Progenitor cell of endocrine pancreas (in vitro differentiated cells): ENCODE results near the gene KDM5C. TPM values are rescaled to one million over a fixed set of nuclear protein-coding genes. Genes with fewer than 3 reads are reported as not detected.

Experiments
- DNase-seq: peaks from one replicate; pipeline ENCODE4 v3.0.0; 2021; ENCODE audit warnings: low spot score; ENCODE audit not compliant: unreplicated experiment
- H3K27ac Mint-ChIP-seq: 2 replicates; pipeline ENCODE4 v1.8.0; 2021; ENCODE audit warnings: mild to moderate bottlenecking, moderate library complexity, mixed read lengths
- H3K27me3 Mint-ChIP-seq: 2 replicates; pipeline ENCODE4 v1.8.0; 2021; ENCODE audit warnings: mixed read lengths
- H3K36me3 Mint-ChIP-seq: 2 replicates; pipeline ENCODE4 v1.8.0; 2022; ENCODE audit warnings: mixed read lengths; ENCODE audit not compliant: insufficient read depth
- H3K4me1 Mint-ChIP-seq: 2 replicates; pipeline ENCODE4 v1.8.0; 2021; ENCODE audit warnings: low read depth, mixed read lengths
- H3K4me3 Mint-ChIP-seq: 2 replicates; pipeline ENCODE4 v1.8.0; 2021; ENCODE audit warnings: low read depth, mild to moderate bottlenecking, moderate library complexity, mixed read lengths
- H3K9me3 Mint-ChIP-seq: 2 replicates; pipeline ENCODE4 v1.8.0; 2021; ENCODE audit warnings: low read depth, mixed read lengths
- CTCF ChIP-seq: fragments of 200-600 bp; sonication (generic); IDR thresholded peaks from one replicate; pipeline ENCODE4 v1.5.0; 2021; ENCODE audit warnings: antibody characterized with exemption, mild to moderate bottlenecking; ENCODE audit not compliant: unreplicated experiment
- total RNA-seq: library from RNA; stranded (reverse); gene quantifications from 2 replicates; pipeline ENCODE4 v1.2.1, GENCODE V29; 2021

The KDM5C gene
- total RNA-seq, 1 donor from 2014 or later = 112 TPM

- Mint-ChIP-seq H3K27ac (no peak overlapping the region), H3K4me3 (no peak overlapping the region), H3K4me1 (no peaks in the 10 kb centered on the region), H3K9me3 (peaks cover 2% of the 10 kb centered on the region), H3K27me3 (no peaks in the 10 kb centered on the region), H3K36me3 (peaks cover 1% of the 10 kb centered on the region)
- no peak for DNase-seq
- TF ChIP-seq CTCF = no peak
Measured at GRCh38 chrX:53233536-53233935, 8.5 kb upstream of the KDM5C start.

- H3K4me3 Mint-ChIP-seq = no peak overlapping the region
Measured at GRCh38 chrX:53230116-53230515, 5.1 kb upstream of the KDM5C start.

GRCh38 chrX:53227224-53227765 is 2.3 kb upstream of the KDM5C start:
- H3K36me3 Mint-ChIP-seq = peaks cover 5% of the 10 kb centered on the region

More at GRCh38 chrX:53230116-53230515, 5.1 kb upstream of the KDM5C start:
- H3K4me1 Mint-ChIP-seq = no peaks in the 10 kb centered on the region
- no peak for DNase-seq
- no peak overlapping the region for H3K27ac Mint-ChIP-seq
- H3K27me3 Mint-ChIP-seq = no peaks in the 10 kb centered on the region
- TF ChIP-seq CTCF = no peak
- H3K9me3 Mint-ChIP-seq = peaks cover 9% of the 10 kb centered on the region
- H3K36me3 Mint-ChIP-seq = peaks cover 1% of the 10 kb centered on the region

GRCh38 chrX:53223955-53224859 is 800 bp downstream of the KDM5C start:
- Mint-ChIP-seq H3K36me3 (peaks cover 4% of the 10 kb centered on the region), H3K27me3 (no peaks in the 10 kb centered on the region), H3K9me3 (peaks cover 9% of the 10 kb centered on the region), H3K4me3 (peak overlapping the region; percentile 94), H3K4me1 (peaks cover 15% of the 10 kb centered on the region), H3K27ac (peak overlapping the region; percentile 100)
- TF ChIP-seq CTCF = no peak
- peak; percentile 11 for DNase-seq

More at GRCh38 chrX:53227224-53227765, 2.3 kb upstream of the KDM5C start:
- no peak for DNase-seq
- H3K27ac Mint-ChIP-seq = no peak overlapping the region
- H3K4me3 Mint-ChIP-seq = no peak overlapping the region
- no peak for TF ChIP-seq CTCF
- H3K4me1 Mint-ChIP-seq = peaks cover 13% of the 10 kb centered on the region
- no peaks in the 10 kb centered on the region for H3K27me3 Mint-ChIP-seq
- H3K9me3 Mint-ChIP-seq = peaks cover 11% of the 10 kb centered on the region

GRCh38 chrX:53223068-53223693 is 1.8 kb downstream of the KDM5C start:
- TF ChIP-seq CTCF = no peak
- Mint-ChIP-seq H3K27ac (peak overlapping the region; percentile 100), H3K4me1 (peaks cover 15% of the 10 kb centered on the region), H3K4me3 (peak overlapping the region; percentile 94), H3K9me3 (peaks cover 9% of the 10 kb centered on the region), H3K36me3 (peaks cover 4% of the 10 kb centered on the region), H3K27me3 (no peaks in the 10 kb centered on the region)
- no peak for DNase-seq
